Measurements from ENCODE around the gene MAP3K4. TPM values are rescaled to one million over a fixed set of nuclear protein-coding genes. Genes with fewer than 3 reads are reported as not detected.
A peak's percentile ranks its signal among the peaks of the same experiment; 100 is the strongest.

The MAP3K4 gene
- total RNA-seq, 1 donor from 2014 or later = 31.9 TPM

GRCh38 chr6:160986851-160987250 lies 4.7 kb upstream of the MAP3K4 start:
- H3K4me3 ChIP-seq (ENCODE audit: low read depth, low read length) = no peak overlapping the region
- DNase-seq (ENCODE audit: low read depth) = no peak
- TF ChIP-seq CTCF (conservative IDR thresholded peaks at IDR 0.05; ENCODE audit: low read depth, low read length) = no peak

- H3K4me3 ChIP-seq (ENCODE audit: low read depth, low read length) = no peak overlapping the region
- no peak for DNase-seq (ENCODE audit: low read depth)
- TF ChIP-seq CTCF (conservative IDR thresholded peaks at IDR 0.05; ENCODE audit: low read depth, low read length) = no peak
These were observed 4.3 kb upstream of the MAP3K4 start for GRCh38 chr6:160987265-160987664.

GRCh38 chr6:160990847-160991405 lies 643 bp upstream of the MAP3K4 start:
- no peak for TF ChIP-seq CTCF (conservative IDR thresholded peaks at IDR 0.05; ENCODE audit: low read depth, low read length)
- peak overlapping the region; percentile 91 for H3K4me3 ChIP-seq (ENCODE audit: low read depth, low read length)
- no peak for DNase-seq (ENCODE audit: low read depth)

- no peak for DNase-seq (ENCODE audit: low read depth)
- TF ChIP-seq CTCF (conservative IDR thresholded peaks at IDR 0.05; ENCODE audit: low read depth, low read length) = peak; percentile 81
- peak overlapping the region; percentile 91 for H3K4me3 ChIP-seq (ENCODE audit: low read depth, low read length)
These were observed 751 bp downstream of the MAP3K4 start for GRCh38 chr6:160992061-160992979.

- TF ChIP-seq CTCF (conservative IDR thresholded peaks at IDR 0.05; ENCODE audit: low read depth, low read length) = no peak
- peak overlapping the region; percentile 91 for H3K4me3 ChIP-seq (ENCODE audit: low read depth, low read length)
These were observed 1.4 kb downstream of the MAP3K4 start for GRCh38 chr6:160992980-160993314.

GRCh38 chr6:160995271-160995670 lies 3.7 kb downstream of the MAP3K4 start:
- DNase-seq (ENCODE audit: low read depth) = no peak
- no peak overlapping the region for H3K4me3 ChIP-seq (ENCODE audit: low read depth, low read length)
- no peak for TF ChIP-seq CTCF (conservative IDR thresholded peaks at IDR 0.05; ENCODE audit: low read depth, low read length)

More at GRCh38 chr6:160992980-160993314, 1.4 kb downstream of the MAP3K4 start:
- DNase-seq (ENCODE audit: low read depth) = no peak
